Endothelial cell (in vitro differentiated cells): ENCODE data around the gene TBX15. TPM values are rescaled to one million over a fixed set of nuclear protein-coding genes. Genes with fewer than 3 reads are reported as not detected.

ENCODE experiments used
- DNase-seq: peaks from one replicate; pipeline ENCODE4 v3.0.0; 2021; ENCODE audit warnings: low spot score
- H3K27ac Mint-ChIP-seq: one replicate; pipeline ENCODE4 v1.8.0; 2021; ENCODE audit warnings: mixed read lengths, inconsistent platforms; ENCODE audit not compliant: unreplicated experiment
- H3K27me3 Mint-ChIP-seq: one replicate; pipeline ENCODE4 v1.8.0; 2021; ENCODE audit warnings: mild to moderate bottlenecking, moderate library complexity, mixed read lengths, inconsistent platforms; ENCODE audit not compliant: unreplicated experiment
- H3K36me3 Mint-ChIP-seq: one replicate; pipeline ENCODE4 v1.8.0; 2021; ENCODE audit warnings: mild to moderate bottlenecking, low read depth, mixed read lengths, inconsistent platforms; ENCODE audit not compliant: unreplicated experiment
- H3K4me1 Mint-ChIP-seq: one replicate; pipeline ENCODE4 v1.8.0; 2021; ENCODE audit warnings: mild to moderate bottlenecking, mixed read lengths, inconsistent platforms; ENCODE audit not compliant: unreplicated experiment
- H3K4me3 Mint-ChIP-seq: one replicate; pipeline ENCODE4 v1.8.0; 2021; ENCODE audit warnings: mild to moderate bottlenecking, mixed read lengths, inconsistent platforms; ENCODE audit not compliant: unreplicated experiment
- H3K9me3 Mint-ChIP-seq: one replicate; pipeline ENCODE4 v1.8.0; 2021; ENCODE audit warnings: mixed read lengths, inconsistent platforms; ENCODE audit not compliant: unreplicated experiment
- total RNA-seq: library from RNA; stranded (reverse); fragmentation: NEBNext Ultra II Directional; extraction: Animal tissue kit (Norgen Biotek cat#: 25700); gene quantifications from one replicate; pipeline ENCODE4 v1.2.1, GENCODE V29; 2021; ENCODE audit not compliant: unreplicated experiment
- TF ChIP-seq, protein P1 (sequence below): fragments of 200-600 bp; sonication (generic); IDR thresholded peaks from one replicate; pipeline ENCODE4 v1.5.0; 2021; ENCODE audit warnings: antibody characterized with exemption; ENCODE audit not compliant: unreplicated experiment

The TBX15 gene
- total RNA-seq, 1 donor from 2014 or later = 38.0 TPM

DNA sequence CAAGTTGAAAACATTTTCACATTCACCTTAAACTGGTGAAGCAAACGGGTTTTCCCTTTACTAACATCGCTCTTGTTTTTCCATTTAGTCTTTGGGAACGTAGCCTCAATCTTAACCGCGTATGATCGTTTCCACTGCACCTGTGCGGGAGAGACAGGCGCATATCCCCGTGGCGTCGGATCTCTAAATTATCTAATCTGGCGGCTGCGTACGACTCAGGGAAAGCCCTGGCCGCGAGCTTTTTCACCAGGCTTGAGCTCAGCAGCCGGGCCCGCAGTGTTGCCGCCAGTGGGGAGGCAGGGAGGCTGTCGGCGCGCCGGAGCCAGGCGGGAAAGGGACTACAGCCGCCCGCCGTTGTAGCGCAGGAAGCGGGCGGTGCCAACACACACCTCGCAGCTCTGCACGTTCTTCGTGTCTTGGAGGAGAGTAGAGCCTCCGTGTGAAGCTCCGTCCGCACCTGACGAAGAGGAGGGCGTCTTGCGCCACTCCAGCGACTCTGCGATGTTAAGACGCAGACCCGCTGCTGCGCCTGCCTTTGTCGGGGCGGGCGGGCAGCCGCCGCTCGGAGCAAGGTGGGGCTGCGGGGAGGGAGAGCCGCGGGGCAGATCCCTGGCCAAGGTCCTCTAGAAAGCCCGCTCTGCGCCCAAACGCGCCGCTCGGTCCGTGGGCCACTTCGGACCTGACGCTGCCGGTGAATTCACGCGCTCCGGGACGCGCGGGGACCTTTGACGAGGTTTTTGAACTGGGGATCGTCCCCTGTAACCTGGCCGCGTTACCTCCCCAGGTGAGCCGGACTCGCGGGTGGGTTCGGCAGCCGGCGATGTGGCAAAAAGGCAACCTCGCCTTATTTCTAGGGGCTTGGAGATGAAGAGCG lies 18.5 kb upstream of the TBX15 start:
- H3K27me3 Mint-ChIP-seq = peaks cover 26% of the 10 kb centered on the region
- peak overlapping the region; percentile 65 for H3K4me3 Mint-ChIP-seq
- H3K9me3 Mint-ChIP-seq = no peaks in the 10 kb centered on the region
- DNase-seq = no peak
- peaks cover 4% of the 10 kb centered on the region for H3K36me3 Mint-ChIP-seq
- peaks cover 35% of the 10 kb centered on the region for H3K4me1 Mint-ChIP-seq
- no peak overlapping the region for H3K27ac Mint-ChIP-seq
- TF ChIP-seq, protein P1, sequence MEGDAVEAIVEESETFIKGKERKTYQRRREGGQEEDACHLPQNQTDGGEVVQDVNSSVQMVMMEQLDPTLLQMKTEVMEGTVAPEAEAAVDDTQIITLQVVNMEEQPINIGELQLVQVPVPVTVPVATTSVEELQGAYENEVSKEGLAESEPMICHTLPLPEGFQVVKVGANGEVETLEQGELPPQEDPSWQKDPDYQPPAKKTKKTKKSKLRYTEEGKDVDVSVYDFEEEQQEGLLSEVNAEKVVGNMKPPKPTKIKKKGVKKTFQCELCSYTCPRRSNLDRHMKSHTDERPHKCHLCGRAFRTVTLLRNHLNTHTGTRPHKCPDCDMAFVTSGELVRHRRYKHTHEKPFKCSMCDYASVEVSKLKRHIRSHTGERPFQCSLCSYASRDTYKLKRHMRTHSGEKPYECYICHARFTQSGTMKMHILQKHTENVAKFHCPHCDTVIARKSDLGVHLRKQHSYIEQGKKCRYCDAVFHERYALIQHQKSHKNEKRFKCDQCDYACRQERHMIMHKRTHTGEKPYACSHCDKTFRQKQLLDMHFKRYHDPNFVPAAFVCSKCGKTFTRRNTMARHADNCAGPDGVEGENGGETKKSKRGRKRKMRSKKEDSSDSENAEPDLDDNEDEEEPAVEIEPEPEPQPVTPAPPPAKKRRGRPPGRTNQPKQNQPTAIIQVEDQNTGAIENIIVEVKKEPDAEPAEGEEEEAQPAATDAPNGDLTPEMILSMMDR = no peak

DNA sequence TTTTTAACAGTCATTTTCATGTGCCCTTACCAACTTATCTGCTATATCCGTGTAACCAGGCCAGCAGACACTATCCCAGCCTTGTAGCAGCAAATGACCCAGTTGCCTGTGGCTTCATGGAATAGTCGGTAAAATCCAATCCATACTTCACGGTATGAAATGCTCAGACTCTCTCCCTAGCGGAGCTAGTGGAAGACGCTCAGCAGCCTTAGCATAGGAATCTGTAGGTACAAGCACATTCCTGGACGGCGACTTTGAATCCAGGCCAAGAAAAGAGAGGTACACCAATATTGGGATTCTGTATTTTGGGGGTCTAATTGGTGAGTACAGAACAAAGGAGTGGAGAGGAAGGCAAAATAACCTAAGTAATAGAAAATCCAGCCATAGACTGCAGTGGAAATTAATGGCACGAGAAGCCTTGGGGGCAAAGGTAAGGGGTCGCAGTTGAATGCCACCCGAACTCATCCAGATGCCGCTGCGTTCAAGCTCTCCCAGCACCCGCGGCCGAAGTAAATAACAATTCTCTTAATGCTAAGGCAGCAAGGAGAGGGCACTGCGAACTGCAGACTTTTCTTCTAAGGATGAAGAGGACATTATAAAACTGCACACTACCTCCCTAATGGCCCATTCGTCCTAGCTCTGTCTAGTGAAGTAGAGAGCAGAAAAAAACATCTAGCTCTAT lies 17.7 kb upstream of the TBX15 start:
- TF ChIP-seq, protein P1 = no peak
- no peak overlapping the region for H3K4me3 Mint-ChIP-seq
- peaks cover 36% of the 10 kb centered on the region for H3K4me1 Mint-ChIP-seq

DNA sequence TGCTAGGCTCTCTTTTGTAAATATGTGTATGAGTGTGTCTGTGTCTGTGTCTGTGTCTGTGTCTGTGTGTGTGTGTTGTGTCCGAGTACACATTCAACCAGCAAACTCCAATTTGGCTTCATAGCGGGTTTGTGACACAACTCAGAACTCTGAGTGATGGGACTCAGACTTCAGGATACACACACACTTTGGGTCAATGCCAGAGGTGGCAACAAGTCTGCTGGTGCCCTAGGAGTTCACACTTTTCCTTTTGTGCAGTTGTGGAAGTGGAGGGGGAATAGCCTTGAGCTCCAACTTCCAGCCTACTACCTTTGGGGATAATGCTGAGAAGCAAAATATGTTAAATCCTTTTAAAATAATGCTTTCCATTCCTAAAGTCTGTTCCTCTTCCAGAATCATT lies 16.6 kb upstream of the TBX15 start:
- Mint-ChIP-seq H3K36me3 (peaks cover 4% of the 10 kb centered on the region), H3K27me3 (peaks cover 29% of the 10 kb centered on the region), H3K27ac (no peak overlapping the region), H3K4me1 (peaks cover 41% of the 10 kb centered on the region), H3K4me3 (no peak overlapping the region), H3K9me3 (no peaks in the 10 kb centered on the region)
- TF ChIP-seq, protein P1 = no peak
- no peak for DNase-seq

More for the DNA sequence above, 17.7 kb upstream of the TBX15 start:
- Mint-ChIP-seq H3K27ac (no peak overlapping the region), H3K9me3 (no peaks in the 10 kb centered on the region), H3K27me3 (peaks cover 26% of the 10 kb centered on the region), H3K36me3 (peaks cover 4% of the 10 kb centered on the region)
- no peak for DNase-seq

DNA sequence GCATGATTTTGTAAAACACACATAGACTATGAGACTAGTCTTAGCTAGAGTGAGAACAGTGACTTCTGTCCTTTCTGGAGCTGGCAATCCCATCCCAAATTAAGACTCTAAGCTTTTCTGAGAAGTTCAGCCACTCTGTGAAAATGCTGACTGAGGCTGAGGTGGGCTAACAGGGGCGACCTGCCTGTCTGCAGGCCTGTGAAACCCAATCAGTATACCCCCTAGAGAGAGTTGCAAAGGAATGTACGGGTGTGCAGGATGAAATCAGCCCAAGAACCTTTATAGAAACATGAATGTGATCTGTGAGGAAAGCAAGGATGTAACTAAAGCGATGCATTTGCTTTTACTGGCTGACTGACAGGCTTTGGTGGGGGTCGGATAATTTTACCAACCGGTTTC lies 16.0 kb upstream of the TBX15 start:
- TF ChIP-seq, protein P1 = no peak
- Mint-ChIP-seq H3K27me3 (peaks cover 31% of the 10 kb centered on the region), H3K27ac (no peak overlapping the region), H3K4me1 (peaks cover 43% of the 10 kb centered on the region), H3K4me3 (no peak overlapping the region), H3K9me3 (no peaks in the 10 kb centered on the region), H3K36me3 (peaks cover 4% of the 10 kb centered on the region)
- no peak for DNase-seq
